ENCODE data around the gene SNTB2.

DNA sequence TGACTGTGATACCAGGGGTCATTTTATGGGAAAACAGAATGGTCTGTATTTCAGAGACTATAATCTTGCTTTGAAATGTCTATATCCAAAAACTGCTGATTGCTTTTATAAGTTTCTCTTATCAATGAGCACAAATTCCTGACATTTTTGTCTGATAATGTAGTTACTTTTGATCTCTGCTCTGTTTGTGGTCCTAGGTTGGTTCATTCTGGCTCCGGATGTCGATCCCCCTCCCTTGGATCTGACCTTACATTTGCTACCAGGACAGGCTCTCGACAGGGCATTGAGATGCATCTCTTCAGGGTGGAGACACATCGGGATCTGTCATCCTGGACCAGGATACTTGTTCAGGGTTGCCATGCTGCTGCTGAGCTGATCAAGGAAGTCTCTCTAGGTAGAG, 96.9 kb downstream of the SNTB2 start:
- TF ChIP-seq, protein P1, sequence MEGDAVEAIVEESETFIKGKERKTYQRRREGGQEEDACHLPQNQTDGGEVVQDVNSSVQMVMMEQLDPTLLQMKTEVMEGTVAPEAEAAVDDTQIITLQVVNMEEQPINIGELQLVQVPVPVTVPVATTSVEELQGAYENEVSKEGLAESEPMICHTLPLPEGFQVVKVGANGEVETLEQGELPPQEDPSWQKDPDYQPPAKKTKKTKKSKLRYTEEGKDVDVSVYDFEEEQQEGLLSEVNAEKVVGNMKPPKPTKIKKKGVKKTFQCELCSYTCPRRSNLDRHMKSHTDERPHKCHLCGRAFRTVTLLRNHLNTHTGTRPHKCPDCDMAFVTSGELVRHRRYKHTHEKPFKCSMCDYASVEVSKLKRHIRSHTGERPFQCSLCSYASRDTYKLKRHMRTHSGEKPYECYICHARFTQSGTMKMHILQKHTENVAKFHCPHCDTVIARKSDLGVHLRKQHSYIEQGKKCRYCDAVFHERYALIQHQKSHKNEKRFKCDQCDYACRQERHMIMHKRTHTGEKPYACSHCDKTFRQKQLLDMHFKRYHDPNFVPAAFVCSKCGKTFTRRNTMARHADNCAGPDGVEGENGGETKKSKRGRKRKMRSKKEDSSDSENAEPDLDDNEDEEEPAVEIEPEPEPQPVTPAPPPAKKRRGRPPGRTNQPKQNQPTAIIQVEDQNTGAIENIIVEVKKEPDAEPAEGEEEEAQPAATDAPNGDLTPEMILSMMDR (IDR thresholded peaks at IDR 0.05 in 4 of 5, conservative IDR thresholded peaks at IDR 0.05 in 1 of 5): no peak
- no peak for TF ChIP-seq POLR2A (IDR thresholded peaks at IDR 0.05)
